Activated CD4-positive, alpha-beta T cell treated with anti-CD3 and anti-CD28 coated beads, Interleukin-2, amount 50 U/mL, for 24 hours (primary cell): ENCODE measurements around the gene PEMT.

Experiments used
- DNase-seq, 2 donors: peaks; one replicate each; pipeline ENCODE4 v3.0.0-alpha.2; 2020; ENCODE audit warnings: low read depth in 1 of 2, low spot score in 1 of 2

The PEMT gene

GRCh38 chr17:17460038-17460437, 131.5 kb downstream of the PEMT start:
- no peak for DNase-seq

- DNase-seq = no peak
Measured at GRCh38 chr17:17457680-17458079, 133.8 kb downstream of the PEMT start.

GRCh38 chr17:17456251-17456650, 135.3 kb downstream of the PEMT start:
- DNase-seq = no peak
